ENCODE results near the gene AHSG. TPM values are rescaled to one million over a fixed set of nuclear protein-coding genes. Genes with fewer than 3 reads are reported as not detected.
"Not testable (repeated sequence)": the region's sequence is repeated elsewhere in the genome, so short reads cannot be mapped to it uniquely, and the experiment has no call there.

The AHSG gene
- total and polyA plus RNA-seq, 2 donors (not counting 1 experiment from before 2014, with no cell fraction given): not detected

DNA sequence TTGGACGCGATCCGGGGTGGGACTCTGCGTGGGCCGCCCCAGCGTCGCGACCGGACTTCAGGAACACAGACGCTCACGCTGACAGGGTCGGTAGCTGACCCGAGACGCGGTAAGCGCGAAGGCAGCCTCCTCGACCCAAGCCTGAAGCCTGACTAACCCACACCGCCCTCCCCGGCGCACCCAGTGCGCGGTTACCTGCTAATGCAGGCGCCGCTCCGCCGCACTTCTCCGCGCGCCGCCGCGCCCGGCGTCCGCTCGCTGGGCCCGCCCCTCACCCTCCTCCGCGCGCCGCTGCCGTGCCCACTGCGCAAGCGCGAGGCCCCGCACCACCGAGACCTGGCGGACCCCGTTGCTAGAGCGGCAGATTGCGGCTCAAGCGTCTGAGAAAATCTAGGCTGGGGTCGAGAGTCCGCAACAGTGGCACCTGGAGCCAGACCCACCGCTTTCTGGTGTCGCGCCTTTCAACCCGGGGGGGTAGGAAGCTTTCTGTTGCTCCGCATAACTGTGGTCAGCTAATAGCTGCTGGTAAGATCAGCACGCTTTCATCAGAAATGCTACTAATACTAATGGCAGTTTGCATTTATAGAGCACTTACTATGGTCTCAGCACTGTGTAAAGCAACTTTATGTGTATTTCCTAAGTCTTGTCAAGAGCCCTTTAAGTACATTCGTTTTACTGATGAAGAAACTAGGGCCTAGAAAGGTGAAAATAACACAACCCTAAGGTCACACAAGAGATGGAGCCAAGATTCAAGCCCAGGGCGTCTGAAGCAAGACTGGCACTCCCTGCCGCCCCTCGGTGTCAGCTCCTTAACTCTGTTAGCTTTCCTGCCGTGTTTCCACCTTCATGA is 45.6 kb upstream of the AHSG start, which contains the start of gene TBCCD1:
TSS of gene TBCCD1 (minus strand) at position 268 of the 850 bp plus-strand sequence. CDS start 3,010 bp downstream, outside the sequence.
- Histone ChIP-seq H3K9ac (ENCODE audit: low read length) (peak within 1 kb of the TSS; percentile 94), H4K20me1 (ENCODE audit: control insufficient read depth, insufficient read depth, low read length, poor library complexity, severe bottlenecking) (no peaks in the 10 kb centered on the region), H2AFZ (ENCODE audit: insufficient read depth, low read depth, low read length, poor library complexity, severe bottlenecking) (peak within 1 kb of the TSS; percentile 92), H3K36me3 (replicated peaks in 1 of 2; ENCODE audit: control extremely low read depth in 1 of 2, control insufficient read depth in 1 of 2, extremely low read depth in 1 of 2, insufficient read depth in 2 of 2, low read length in 1 of 2) (peaks cover 0 to 7% of the 10 kb centered on the region in 2 experiments), H3K27me3 (replicated peaks in 1 of 4; ENCODE audit: control extremely low read depth in 1 of 4, control insufficient read depth in 3 of 4, insufficient read depth in 4 of 4, low read length in 3 of 4) (no peaks in the 10 kb centered on the region), H3K4me3 (ENCODE audit: control extremely low read depth in 1 of 5, extremely low read depth in 1 of 5, insufficient read depth in 1 of 5, low read depth in 2 of 5, low read length in 4 of 5) (peak within 1 kb of the TSS; percentile 71 to 99 (median 90)), H3K27ac (ENCODE audit: low read length in 2 of 2) (peak within 1 kb of the TSS; percentile 84 to 95), H3K79me2 (ENCODE audit: control insufficient read depth, insufficient read depth, low read length) (peaks cover 39% of the 10 kb centered on the region), H3K9me3 (ENCODE audit: control extremely low read depth in 1 of 3, control insufficient read depth in 2 of 3, insufficient read depth in 1 of 3, low read length in 2 of 3) (no peaks in the 10 kb centered on the region), H3K4me1 (ENCODE audit: control insufficient read depth in 2 of 2, insufficient read depth in 2 of 2, low read length in 2 of 2) (peaks cover 28 to 39% of the 10 kb centered on the region in 2 donors), H3K4me2 (replicated peaks; ENCODE audit: low read depth, low read length, poor library complexity, severe bottlenecking) (peak within 1 kb of the TSS; percentile 84)
- WGBS (ENCODE audit: insufficient coverage): under 1% methylated on average over 62 of the region's 66 CpGs
- peaks cover 57% of the 10 kb centered on the region for H3K4me1 Mint-ChIP-seq
- no peaks in the 10 kb centered on the region for H3K9me3 Mint-ChIP-seq (ENCODE audit: insufficient read depth)
- peak within 1 kb of the TSS; percentile 97 for H3K27ac Mint-ChIP-seq
- CTCF ChIA-PET: interaction anchor here (0.7 to 3.2 kb wide), 5 partner anchors 27 to 314 kb away, joined by 3 to 14 read pairs (median 5); no protein-coding TSS in a partner anchor
- intact Hi-C loops (cut with micrococcal nuclease): loop anchor here (1.0 kb wide), 3 partner anchors 86 to 629 kb away; partner anchors contain the start of gene TRA2B
- no peak for TF ChIP-seq EZH2 (IDR thresholded peaks at IDR 0.05; ENCODE audit: borderline replicate concordance, insufficient read depth, low read depth, low read length, poor library complexity, severe bottlenecking)
- TF ChIP-seq, protein P1, sequence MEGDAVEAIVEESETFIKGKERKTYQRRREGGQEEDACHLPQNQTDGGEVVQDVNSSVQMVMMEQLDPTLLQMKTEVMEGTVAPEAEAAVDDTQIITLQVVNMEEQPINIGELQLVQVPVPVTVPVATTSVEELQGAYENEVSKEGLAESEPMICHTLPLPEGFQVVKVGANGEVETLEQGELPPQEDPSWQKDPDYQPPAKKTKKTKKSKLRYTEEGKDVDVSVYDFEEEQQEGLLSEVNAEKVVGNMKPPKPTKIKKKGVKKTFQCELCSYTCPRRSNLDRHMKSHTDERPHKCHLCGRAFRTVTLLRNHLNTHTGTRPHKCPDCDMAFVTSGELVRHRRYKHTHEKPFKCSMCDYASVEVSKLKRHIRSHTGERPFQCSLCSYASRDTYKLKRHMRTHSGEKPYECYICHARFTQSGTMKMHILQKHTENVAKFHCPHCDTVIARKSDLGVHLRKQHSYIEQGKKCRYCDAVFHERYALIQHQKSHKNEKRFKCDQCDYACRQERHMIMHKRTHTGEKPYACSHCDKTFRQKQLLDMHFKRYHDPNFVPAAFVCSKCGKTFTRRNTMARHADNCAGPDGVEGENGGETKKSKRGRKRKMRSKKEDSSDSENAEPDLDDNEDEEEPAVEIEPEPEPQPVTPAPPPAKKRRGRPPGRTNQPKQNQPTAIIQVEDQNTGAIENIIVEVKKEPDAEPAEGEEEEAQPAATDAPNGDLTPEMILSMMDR (IDR thresholded peaks at IDR 0.05): no peak
- ATAC-seq (ENCODE audit: low read depth): peak; percentile 51
- POLR2A ChIA-PET: interaction anchor here (0.9 to 1.0 kb wide), 3 partner anchors 33 to 459 kb away, joined by 3 to 4 read pairs (median 3); partner anchors contain the start of gene EIF4A2
- no peaks in the 10 kb centered on the region for H3K27me3 Mint-ChIP-seq
- peak within 1 kb of the TSS; percentile 97 for H3K4me3 Mint-ChIP-seq
- DNase-seq: peak; percentile 97

- intact Hi-C loops (cut with micrococcal nuclease); H3K9me3 Mint-ChIP-seq (ENCODE audit: insufficient read depth); ATAC-seq (ENCODE audit: low read depth); H3K9me3 ChIP-seq (ENCODE audit: control extremely low read depth in 1 of 3, control insufficient read depth in 2 of 3, insufficient read depth in 1 of 3, low read length in 2 of 3); DNase-seq; H3K27me3 Mint-ChIP-seq; H4K20me1 ChIP-seq (ENCODE audit: control insufficient read depth, insufficient read depth, low read length, poor library complexity, severe bottlenecking); H3K27me3 ChIP-seq (replicated peaks in 1 of 4; ENCODE audit: control extremely low read depth in 1 of 4, control insufficient read depth in 3 of 4, insufficient read depth in 4 of 4, low read length in 3 of 4): not testable (repeated sequence)
- H3K4me3 Mint-ChIP-seq: peak overlapping the region; percentile 98
- WGBS (ENCODE audit: insufficient coverage): 90% methylated on average over 7 of the region's 11 CpGs
- H3K79me2 ChIP-seq (ENCODE audit: control insufficient read depth, insufficient read depth, low read length): peaks cover 58% of the 10 kb centered on the region
- CTCF ChIA-PET: interaction anchor here (1.4 to 2.6 kb wide), 3 partner anchors 29 to 47 kb away, joined by 6 to 14 read pairs (median 8); no protein-coding TSS in a partner anchor
- POLR2A ChIA-PET: interaction anchor here (0.6 to 1.7 kb wide), 3 partner anchors 10 to 214 kb away, joined by 4 to 18 read pairs (median 6); partner anchors contain the start of gene EIF4A2
- H3K36me3 ChIP-seq (replicated peaks in 1 of 2; ENCODE audit: control extremely low read depth in 1 of 2, control insufficient read depth in 1 of 2, extremely low read depth in 1 of 2, insufficient read depth in 2 of 2, low read length in 1 of 2): peaks cover 2 to 14% of the 10 kb centered on the region in 2 experiments
- peaks cover 51% of the 10 kb centered on the region for H3K4me1 Mint-ChIP-seq
- peak overlapping the region in 2 of 5 experiments; percentile 82 to 90 for H3K4me3 ChIP-seq (ENCODE audit: control extremely low read depth in 1 of 5, extremely low read depth in 1 of 5, insufficient read depth in 1 of 5, low read depth in 2 of 5, low read length in 4 of 5)
- peak overlapping the region; percentile 90 for H3K4me2 ChIP-seq (replicated peaks; ENCODE audit: low read depth, low read length, poor library complexity, severe bottlenecking)
- peaks cover 28 to 40% of the 10 kb centered on the region in 2 donors for H3K4me1 ChIP-seq (ENCODE audit: control insufficient read depth in 2 of 2, insufficient read depth in 2 of 2, low read length in 2 of 2)
- H2AFZ ChIP-seq (ENCODE audit: insufficient read depth, low read depth, low read length, poor library complexity, severe bottlenecking): peak overlapping the region; percentile 73
- peak overlapping the region; percentile 98 for H3K27ac Mint-ChIP-seq
- H3K27ac ChIP-seq (ENCODE audit: low read length in 2 of 2): peak overlapping the region; percentile 91 to 94
- peak overlapping the region; percentile 82 for H3K9ac ChIP-seq (ENCODE audit: low read length)
Observed at GRCh38 chr3:186569361-186569760, 43.5 kb upstream of the AHSG start.

Data from B cell (primary cell).